ENCODE results near the gene USO1.
"Not testable (repeated sequence)": the region's sequence is repeated elsewhere in the genome, so short reads cannot be mapped to it uniquely, and the experiment has no call there.

Gene USO1

DNA sequence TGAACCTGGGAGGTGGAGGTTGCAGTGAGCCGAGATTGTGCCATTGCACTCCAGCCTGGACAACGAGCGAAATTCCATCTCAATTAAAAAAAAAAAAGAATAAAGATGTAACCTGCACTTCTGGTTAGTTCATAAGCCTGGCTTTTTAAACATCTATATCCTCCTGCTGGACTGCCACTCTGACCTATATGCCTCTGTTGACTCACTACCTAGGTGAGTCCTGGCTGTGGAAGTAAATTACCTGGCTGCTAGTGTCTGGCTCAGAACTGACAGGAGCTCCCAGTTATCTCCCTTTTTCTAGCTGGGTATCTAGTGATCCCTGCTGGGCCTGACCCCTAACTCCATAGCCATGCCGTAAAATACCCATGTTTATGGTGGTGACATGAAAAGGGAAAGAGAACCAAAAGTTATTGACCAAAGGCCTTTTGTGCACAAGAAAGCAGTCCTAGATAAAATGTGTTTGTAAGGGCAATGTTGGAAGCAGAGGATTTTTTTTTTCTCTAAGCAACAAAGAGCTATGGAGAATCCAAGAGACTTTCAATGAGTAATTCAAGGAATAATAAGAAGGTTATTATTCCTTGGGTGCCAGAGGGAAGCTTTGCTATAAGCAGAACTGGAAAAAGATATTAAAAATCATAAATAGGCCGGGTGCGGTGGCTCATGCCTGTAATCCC is 40.8 kb upstream of the USO1 start:
- DNase-seq (ENCODE audit: extremely low spot score), result no peak
- TF ChIP-seq CTCF (IDR thresholded peaks at IDR 0.05; ENCODE audit: control extremely low read depth, extremely low read depth, low read depth, missing control alignments), result no peak
- CTCF ChIA-PET, result interaction anchor here (0.7 to 2.5 kb wide), 8 partner anchors 10 to 40 kb away, joined by 3 to 11 read pairs (median 3); partner anchors contain the start of gene USO1
- POLR2A ChIA-PET, result interaction anchor here (0.7 kb wide), 1 partner anchor 737 kb away, joined by 3 read pairs; the partner anchor contains the start of gene CCDC158

GRCh38 chr4:75685546-75686189 is 38.7 kb upstream of the USO1 start:
- TF ChIP-seq CTCF (IDR thresholded peaks at IDR 0.05; ENCODE audit: control extremely low read depth, extremely low read depth, low read depth, missing control alignments), result no peak
- ChIA-PET POLR2A (no interaction called here), CTCF (interaction anchor here (1.2 to 1.9 kb wide), 2 partner anchors 23 to 39 kb away, joined by 3 to 9 read pairs; partner anchors contain the start of gene USO1)
- DNase-seq (ENCODE audit: extremely low spot score), result no peak

DNA sequence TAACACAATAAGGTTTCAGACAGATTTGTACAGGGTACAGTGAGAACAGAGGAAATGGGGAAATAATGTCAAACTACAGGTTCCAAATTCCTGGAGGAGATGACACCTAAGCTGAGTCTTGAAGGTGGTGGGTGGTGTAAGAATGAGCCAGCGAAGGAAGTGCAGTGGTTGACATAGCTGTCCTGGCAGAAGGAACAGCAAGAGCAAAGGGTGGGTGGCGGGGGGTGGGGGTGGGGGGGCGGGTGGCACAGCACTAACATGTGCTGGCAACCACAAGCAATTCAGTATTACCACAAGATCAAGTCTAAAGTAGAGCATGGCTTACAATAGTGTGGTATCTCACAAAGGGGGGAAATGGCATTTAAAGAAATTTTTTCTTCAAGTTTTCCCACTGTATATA is 38.0 kb upstream of the USO1 start:
- POLR2A ChIA-PET, result no interaction called here
- DNase-seq (ENCODE audit: extremely low spot score), result no peak
- CTCF ChIA-PET, result interaction anchor here (1.9 kb wide), 1 partner anchor 39 kb away, joined by 9 read pairs; the partner anchor contains the start of gene USO1
- no peak for TF ChIP-seq CTCF (IDR thresholded peaks at IDR 0.05; ENCODE audit: control extremely low read depth, extremely low read depth, low read depth, missing control alignments)

DNA sequence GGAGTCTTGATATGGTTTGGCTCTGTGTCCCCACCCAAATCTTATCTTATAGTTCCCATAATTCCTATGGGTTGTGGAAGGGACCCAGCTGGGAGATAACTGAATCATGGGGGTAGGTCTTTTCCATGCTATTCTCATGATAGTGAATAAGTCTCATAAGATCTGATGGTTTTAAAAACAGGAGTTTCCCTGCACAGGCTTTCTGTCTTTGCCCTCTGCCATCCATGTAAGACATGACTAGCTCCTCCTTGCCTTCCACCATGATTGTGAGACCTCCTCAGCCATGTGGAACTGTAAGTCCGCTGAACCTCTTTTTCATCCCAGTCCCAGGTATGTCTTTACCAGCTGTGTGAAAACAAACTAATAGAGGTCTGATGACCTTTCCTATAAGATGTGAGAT is 37.3 kb upstream of the USO1 start:
- CTCF ChIA-PET, result interaction anchor here (1.2 kb wide), 1 partner anchor 15 kb away, joined by 3 read pairs; no protein-coding TSS in a partner anchor
- DNase-seq (ENCODE audit: extremely low spot score); POLR2A ChIA-PET: not testable (repeated sequence)

- POLR2A ChIA-PET; DNase-seq (ENCODE audit: extremely low spot score): not testable (repeated sequence)
- CTCF ChIA-PET, result interaction anchor here (1.0 to 2.0 kb wide), 3 partner anchors 10 to 31 kb away, joined by 3 to 6 read pairs (median 4); no protein-coding TSS in a partner anchor
Measured at GRCh38 chr4:75692066-75692465, 32.3 kb upstream of the USO1 start.

DNA sequence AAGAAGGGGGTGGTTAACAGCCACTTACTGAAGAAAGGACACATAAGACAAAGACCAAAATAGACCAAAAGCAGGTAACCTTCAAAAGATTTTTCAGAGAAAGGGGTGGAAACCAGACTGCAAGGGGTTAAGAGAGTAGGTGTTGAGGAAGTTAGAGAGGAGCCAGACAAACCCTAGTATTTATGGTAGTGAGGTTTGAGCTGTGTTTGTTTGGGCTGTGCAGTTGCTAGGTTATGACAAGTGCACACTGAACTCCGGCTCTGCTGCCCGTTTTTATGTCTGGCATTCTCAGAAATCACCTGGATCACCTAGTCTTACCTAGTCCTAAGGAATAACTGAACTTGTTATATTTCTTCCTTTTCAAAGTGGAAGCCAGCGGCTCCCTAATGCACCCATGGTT is 28.3 kb upstream of the USO1 start:
- ChIA-PET POLR2A (interaction anchor here (1.0 to 1.2 kb wide), 2 partner anchors 26 to 28 kb away, joined by 3 to 7 read pairs; partner anchors contain the start of gene USO1), CTCF (interaction anchor here (0.9 to 8.3 kb wide), 5 partner anchors 12 to 76 kb away, joined by 3 to 69 read pairs (median 6); partner anchors contain the start of genes G3BP2 and USO1)
- TF ChIP-seq CTCF (IDR thresholded peaks at IDR 0.05; ENCODE audit: control extremely low read depth, extremely low read depth, low read depth, missing control alignments), result no peak
- DNase-seq (ENCODE audit: extremely low spot score), result peak; percentile 51

GRCh38 chr4:75696581-75696980 is 27.8 kb upstream of the USO1 start:
- ChIA-PET CTCF (interaction anchor here (2.0 to 8.3 kb wide), 3 partner anchors 13 to 28 kb away, joined by 6 to 69 read pairs (median 15); partner anchors contain the start of gene USO1), POLR2A (interaction anchor here (1.0 to 1.2 kb wide), 2 partner anchors 27 to 28 kb away, joined by 3 to 7 read pairs; partner anchors contain the start of gene USO1)
- TF ChIP-seq CTCF (IDR thresholded peaks at IDR 0.05; ENCODE audit: control extremely low read depth, extremely low read depth, low read depth, missing control alignments), result no peak
- no peak for DNase-seq (ENCODE audit: extremely low spot score)

Measured in GM10248 (cell line).